NB4 (cell line): ENCODE results near the gene CRIP3.

Source experiments
- CTCF ChIP-seq: IDR thresholded peaks from one replicate; pipeline ENCODE4 v1.5.1; 2012; ENCODE audit warnings: low read depth, low read length
- MAX ChIP-seq: IDR thresholded peaks from 2 replicates; pipeline ENCODE4 v1.6.1; 2011; ENCODE audit warnings: low read depth, low read length
- POLR2A ChIP-seq: IDR thresholded peaks from 2 replicates; pipeline ENCODE4 v1.6.1; 2011; ENCODE audit warnings: mild to moderate bottlenecking; ENCODE audit not compliant: insufficient read length; ENCODE audit errors: extremely low read depth

- TF ChIP-seq CTCF: no peak
- TF ChIP-seq POLR2A: no peak
- no peak for TF ChIP-seq MAX
Measured at GRCh38 chr6:43291708-43292107, 16.9 kb downstream of the CRIP3 start.
